Activated CD8-positive, alpha-beta memory T cell treated with anti-CD3 and anti-CD28 coated beads for 1 hour (primary cell): ENCODE data around the gene SMIM5.
"Not testable (repeated sequence)": the region's sequence is repeated elsewhere in the genome, so short reads cannot be mapped to it uniquely, and the experiment has no call there.

Experiments
- DNase-seq, 2 donors: peaks; one replicate each; pipeline ENCODE4 v3.0.0-alpha.2; 2020; ENCODE audit warnings: low read depth in 1 of 2; ENCODE audit errors: extremely low read depth in 1 of 2

SMIM5 gene, protein sequence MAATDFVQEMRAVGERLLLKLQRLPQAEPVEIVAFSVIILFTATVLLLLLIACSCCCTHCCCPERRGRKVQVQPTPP

DNA sequence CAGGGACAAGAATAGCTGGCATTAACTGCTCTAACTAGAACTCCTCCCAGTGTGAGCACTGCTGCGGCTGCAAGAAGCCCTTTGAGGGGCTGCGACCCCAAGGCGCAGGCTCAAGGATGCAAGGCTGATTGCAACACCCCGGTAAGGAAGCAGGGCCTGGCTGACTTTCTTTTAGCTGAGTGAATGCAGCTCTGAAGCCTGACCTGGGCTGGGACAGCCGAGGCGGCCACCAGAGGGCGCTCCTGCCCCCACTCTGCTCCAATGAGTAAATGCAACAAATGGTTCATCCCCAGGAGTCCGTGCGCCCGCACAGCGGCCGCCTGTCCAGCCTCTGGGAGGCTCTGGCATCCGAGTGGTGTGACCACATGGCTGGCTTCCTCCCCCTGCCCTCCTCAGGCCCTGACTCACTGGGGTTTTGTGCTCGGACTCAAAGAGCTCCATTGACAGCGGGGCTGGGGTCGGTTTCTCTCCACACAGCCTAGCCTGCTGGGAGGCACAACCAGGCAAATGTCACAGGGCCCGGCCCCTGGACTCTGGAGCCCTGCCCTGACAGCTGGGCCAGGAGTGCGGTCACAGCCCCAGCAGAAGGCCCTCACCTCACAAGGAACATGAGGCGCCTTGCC, at the start of gene SMIM5:
Gene SMIM5 (plus strand): TSS at position 572 of the 623 bp plus-strand sequence. CDS start 6,768 bp downstream, outside the sequence.
- peak; percentile 55 to 77 for DNase-seq

- no peak for DNase-seq
Measured at GRCh38 chr17:75584849-75585175, 48.4 kb upstream of the SMIM5 start.

DNA sequence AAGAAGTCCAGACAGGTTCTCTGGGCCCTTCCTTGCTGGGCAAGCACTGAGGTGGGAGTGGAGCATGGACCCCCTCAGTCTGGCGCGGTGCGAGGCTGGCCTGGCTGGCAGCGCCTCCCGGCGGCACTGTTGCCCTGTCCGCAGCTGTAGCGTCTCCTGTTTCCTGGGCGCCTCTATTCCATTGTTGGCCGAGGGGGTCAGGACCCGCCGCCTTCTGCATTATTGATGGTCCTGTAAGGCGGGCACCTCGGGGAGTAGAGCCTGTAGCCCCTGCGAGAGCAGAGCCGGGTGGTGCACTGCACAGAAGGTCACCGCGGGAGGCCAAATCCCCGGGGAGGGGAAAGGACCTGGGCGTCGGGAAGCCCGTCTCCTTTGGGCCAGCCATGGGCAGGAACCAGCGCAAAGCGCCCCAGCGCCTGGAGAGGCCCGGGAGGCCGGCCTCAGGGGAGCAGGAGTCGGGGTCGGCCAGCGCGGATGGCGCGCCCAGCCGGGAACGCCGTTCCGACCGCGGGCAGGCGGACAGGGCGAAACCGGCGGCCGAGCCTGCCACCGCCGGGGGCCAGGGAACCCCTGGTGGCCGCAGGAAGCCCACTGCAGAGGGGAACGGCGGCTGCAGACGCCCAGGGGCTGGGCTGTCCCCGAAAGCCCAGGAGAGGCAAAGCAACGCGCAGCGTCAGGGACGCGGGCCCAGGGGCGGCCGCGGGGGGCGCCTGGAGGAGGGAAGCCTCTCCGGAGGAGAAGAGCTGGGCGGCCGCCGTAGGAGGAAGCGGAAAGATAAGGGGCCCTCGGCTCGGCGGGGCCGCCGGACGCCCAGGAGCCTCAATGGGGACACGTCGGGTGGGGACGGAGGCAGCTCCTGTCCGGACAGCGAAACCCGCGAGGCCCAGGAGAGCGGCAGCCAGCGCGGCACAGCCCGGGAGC, 45.3 kb upstream of the SMIM5 start, which contains the start of gene MYO15B:
Gene MYO15B (plus strand): TSS at position 126 of the 921 bp plus-strand sequence. CDS start 258 bp downstream, at position 384.
- peak in 1 of 2 donors; percentile 50 for DNase-seq

- peak in 1 of 2 donors; percentile 12 for DNase-seq
Measured at GRCh38 chr17:75588596-75589011, 44.6 kb upstream of the SMIM5 start.

DNA sequence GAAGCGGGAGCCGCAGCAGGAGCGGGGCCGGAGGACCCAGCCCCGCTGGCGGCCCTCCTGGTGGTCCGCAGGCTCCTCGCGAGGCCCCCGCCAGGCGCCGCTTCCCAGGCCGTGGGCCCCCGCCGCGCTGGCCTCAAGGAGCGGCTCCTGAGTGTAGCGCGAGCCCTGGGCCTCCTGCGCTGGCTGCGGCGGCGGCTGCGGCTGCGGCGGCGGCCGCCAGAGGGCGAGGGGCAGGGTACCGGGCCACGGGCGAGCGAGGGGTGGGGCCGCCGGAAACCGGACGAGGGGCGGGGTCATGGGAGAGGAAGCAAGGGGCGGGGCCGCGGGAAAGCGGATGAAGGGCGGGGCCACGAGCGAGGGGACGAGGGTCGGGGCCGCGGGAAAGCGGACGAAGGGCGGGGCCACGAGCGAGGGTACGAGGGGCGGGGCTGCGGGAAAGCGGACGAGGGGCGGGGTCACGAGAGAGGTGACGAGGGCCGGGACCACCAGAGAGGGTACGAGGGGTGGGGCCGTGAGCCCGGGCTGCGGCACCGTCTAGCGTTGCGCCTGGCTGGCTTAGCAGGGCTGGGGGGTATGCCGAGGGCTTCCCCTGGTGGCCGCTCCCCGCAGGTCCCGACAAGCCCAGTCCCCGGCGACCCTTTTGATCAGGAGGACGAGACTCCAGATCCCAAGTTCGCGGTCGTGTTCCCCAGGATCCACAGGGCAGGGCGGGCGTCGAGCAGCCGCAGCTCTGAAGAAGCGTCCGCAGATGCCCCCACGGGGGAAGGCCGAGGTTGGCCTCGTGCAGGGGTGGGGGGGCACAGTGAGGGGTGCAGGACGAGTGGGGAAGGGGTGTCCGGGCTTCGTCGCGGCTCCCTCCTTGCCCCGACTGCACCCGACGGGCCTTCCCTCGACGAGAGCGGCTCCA, 44.0 kb upstream of the SMIM5 start:
- peak; percentile 82 to 97 for DNase-seq

- no peak for DNase-seq
Measured at GRCh38 chr17:75589919-75590303, 43.3 kb upstream of the SMIM5 start.

GRCh38 chr17:75590314-75590761, 42.9 kb upstream of the SMIM5 start:
- DNase-seq = no peak

- no peak for DNase-seq
Measured at GRCh38 chr17:75590849-75591721, 42.1 kb upstream of the SMIM5 start.

- no peak for DNase-seq
Measured at GRCh38 chr17:75591722-75592302, 41.4 kb upstream of the SMIM5 start.

DNA sequence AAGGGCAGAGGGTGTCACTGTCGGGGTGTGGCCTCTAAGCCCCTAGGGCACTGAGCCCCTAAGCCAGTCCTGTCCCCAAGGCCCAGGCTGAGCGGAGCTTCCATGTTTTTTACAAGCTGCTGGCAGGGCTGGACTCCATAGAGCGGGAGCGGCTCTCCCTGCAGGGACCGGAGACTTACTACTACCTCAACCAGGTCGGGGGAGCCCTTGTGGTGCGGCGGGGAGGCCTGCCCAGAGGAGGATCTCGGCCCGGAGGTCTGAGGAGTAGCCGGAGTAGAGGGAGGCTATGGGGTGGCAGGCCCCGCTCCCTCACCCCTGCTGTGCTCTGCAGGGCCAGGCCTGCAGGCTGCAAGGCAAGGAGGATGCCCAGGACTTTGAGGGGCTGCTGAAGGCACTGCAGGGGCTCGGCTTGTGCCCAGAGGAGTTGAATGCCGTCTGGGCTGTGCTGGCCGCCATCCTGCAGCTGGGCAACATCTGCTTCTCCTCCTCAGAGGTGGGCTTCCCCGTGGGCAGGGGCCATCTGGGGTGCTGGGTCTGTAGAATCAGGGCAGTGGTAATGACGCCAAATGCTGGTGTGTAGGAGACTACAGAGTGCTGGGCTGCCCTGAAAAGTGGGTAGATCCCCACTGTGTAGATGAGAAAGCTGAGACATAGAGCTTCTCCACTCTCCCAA, 40.8 kb upstream of the SMIM5 start:
- DNase-seq = no peak

GRCh38 chr17:75593430-75593829, 39.8 kb upstream of the SMIM5 start:
- DNase-seq = not testable (repeated sequence)

GRCh38 chr17:75594499-75595283, 38.5 kb upstream of the SMIM5 start:
- no peak for DNase-seq

GRCh38 chr17:75595284-75595919, 37.8 kb upstream of the SMIM5 start:
- no peak for DNase-seq

DNA sequence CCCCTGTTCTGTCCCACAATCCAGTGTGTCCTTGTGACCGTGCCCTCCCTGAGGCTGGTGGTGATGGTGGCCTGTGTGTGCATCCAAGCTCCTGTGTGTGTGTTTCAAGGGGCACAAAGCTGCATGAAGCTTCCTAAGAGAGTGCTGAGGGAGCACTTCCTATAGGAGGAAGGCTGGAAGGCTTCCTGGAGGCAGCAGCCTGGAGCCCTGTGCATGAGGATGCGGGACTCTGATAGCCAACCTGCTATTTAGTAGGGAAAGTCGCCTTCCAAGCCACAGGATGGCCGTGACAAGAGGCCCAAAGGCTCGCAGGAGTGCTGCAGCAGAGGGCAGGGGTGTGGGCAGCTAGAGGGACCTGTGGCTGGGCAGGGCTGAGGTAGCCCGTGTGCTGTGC, 37.3 kb upstream of the SMIM5 start:
- no peak for DNase-seq

DNA sequence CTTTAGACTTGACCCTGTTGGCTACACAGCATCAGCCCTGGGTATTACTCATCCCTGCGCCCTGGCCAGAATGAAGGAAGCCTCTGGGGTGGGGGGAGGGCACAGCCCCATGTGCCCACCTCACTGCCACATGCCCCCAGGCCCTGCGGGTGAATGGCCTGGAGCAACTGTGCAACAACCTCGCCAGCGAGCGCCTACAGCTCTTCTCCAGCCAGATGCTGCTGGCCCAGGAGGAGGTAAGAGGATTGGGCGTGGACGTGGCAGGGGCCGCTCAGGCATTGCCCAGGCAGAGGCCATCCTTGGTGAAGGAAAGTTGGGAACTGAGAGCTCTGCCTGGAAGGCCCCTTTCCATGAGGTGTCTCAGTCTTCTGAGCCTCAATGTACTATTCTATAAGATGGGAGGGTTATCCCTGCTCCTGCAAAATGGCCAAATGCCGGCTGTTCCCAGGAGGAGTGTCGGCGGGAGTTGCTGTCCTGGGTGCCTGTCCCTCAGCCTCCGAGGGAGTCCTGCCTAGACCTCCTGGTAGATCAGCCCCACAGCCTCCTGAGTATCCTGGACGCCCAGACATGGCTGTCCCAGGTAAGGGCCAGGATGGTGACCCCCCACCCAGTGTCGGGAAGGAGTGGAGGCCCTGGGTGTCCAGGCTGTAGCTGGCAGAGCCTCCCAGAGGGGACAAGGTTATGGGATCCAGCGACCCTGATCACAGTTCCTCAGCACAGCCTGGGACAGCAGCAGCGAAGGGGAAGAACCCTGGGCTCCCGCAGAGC, 36.7 kb upstream of the SMIM5 start:
- no peak for DNase-seq

DNA sequence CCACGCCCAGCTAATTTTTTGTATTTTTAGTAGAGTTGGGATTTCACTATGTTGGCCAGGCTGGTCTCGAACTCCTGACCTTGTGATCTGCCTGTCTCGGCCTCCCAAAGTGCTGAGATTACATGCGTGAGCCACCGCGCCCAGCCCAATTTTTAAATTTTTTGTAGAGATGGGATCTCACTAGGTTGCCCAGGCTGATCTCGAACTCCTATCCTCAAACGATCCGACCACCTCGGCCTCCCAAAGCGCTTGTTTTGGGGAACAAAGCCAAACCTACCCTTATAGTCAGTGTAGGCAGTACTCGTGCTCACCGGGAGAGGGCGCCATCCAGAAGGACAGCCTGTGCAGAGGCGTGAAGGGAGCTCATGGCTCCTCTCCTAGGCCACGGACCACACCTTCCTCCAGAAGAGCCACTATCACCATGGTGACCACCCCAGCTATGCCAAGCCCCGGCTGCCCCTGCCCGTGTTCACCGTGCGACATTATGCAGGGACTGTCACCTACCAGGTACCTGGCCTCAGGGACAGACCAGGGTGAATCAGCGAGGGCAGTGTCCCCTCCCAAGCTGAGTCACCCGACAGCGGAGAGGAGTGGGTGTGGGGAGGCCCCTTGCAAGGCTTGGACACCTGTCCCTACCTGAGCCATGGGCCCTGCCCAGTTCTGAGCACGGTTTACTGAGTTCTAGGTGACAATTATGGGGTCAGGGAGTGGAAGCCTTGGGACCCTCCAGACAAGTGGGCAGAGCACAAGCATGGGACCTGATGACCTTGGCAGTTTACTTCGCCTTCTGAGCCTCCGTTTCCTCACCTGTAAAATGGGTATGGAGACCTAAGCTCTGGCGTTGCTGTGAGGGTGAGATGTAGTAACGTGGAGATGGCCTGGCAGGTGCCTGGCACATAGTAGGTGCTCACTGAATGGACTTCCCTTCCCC, 31.9 kb upstream of the SMIM5 start:
- peak in 1 of 2 donors; percentile 42 for DNase-seq
